Ectodermal cell (in vitro differentiated cells): ENCODE measurements around the gene DHRS4.
"Not testable (repeated sequence)": the region's sequence is repeated elsewhere in the genome, so short reads cannot be mapped to it uniquely, and the experiment has no call there.

Experiments
- H3K27ac ChIP-seq: 2 replicates; pipeline ENCODE4 v1.7.0; 2013; ENCODE audit warnings: mild to moderate bottlenecking, low read depth, low read length; ENCODE audit not compliant: insufficient read depth, poor library complexity, severe bottlenecking
- H3K27me3 ChIP-seq: 2 replicates; pipeline ENCODE4 v1.7.0; 2013; ENCODE audit warnings: mild to moderate bottlenecking, low read length; ENCODE audit not compliant: insufficient read depth, control insufficient read depth, poor library complexity, severe bottlenecking
- H3K36me3 ChIP-seq: one replicate; pipeline ENCODE4 v1.7.0; 2013; ENCODE audit warnings: low read length; ENCODE audit not compliant: control insufficient read depth, insufficient read depth
- H3K4me1 ChIP-seq: one replicate; pipeline ENCODE4 v1.7.0; 2013; ENCODE audit warnings: low read length; ENCODE audit not compliant: control insufficient read depth, insufficient read depth
- H3K4me3 ChIP-seq: 2 replicates; pipeline ENCODE4 v1.7.0; 2013; ENCODE audit warnings: low read depth, low read length, control low read depth; ENCODE audit not compliant: insufficient read depth
- H3K9me3 ChIP-seq: 2 replicates; pipeline ENCODE4 v1.7.0; 2013; ENCODE audit warnings: mild to moderate bottlenecking, low read length, moderate library complexity; ENCODE audit not compliant: control insufficient read depth
- WGBS, 2 experiments: methylation state at CpG; one replicate each; pipeline ENCODE4 v1.1.7; 2013; ENCODE audit warnings: missing lambda C conversion rate in 2 of 2; 5-methylcytosine and 5-hydroxymethylcytosine counted together

The DHRS4 gene

DNA sequence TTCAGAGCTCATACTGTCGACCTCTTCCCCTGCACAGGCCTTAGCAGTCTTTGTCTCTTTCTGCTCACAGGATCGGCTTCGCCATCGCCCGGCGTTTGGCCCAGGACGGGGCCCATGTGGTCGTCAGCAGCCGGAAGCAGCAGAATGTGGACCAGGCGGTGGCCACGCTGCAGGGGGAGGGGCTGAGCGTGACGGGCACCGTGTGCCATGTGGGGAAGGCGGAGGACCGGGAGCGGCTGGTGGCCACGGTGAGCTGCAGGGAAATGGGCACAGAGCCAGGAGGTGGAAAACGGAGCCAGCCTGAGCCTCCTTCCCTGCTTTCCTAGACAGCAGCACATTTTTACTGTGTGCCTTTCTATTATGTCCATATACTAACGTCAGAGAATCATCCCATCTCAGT, 1.4 kb downstream of the DHRS4 start:
- H3K27ac ChIP-seq, H3K9me3 ChIP-seq, H3K4me3 ChIP-seq, H3K4me1 ChIP-seq, H3K27me3 ChIP-seq, H3K36me3 ChIP-seq: not testable (repeated sequence)
- WGBS, 2 experiments = 92 to 94% methylated on average over 19 of the region's 20 CpGs

DNA sequence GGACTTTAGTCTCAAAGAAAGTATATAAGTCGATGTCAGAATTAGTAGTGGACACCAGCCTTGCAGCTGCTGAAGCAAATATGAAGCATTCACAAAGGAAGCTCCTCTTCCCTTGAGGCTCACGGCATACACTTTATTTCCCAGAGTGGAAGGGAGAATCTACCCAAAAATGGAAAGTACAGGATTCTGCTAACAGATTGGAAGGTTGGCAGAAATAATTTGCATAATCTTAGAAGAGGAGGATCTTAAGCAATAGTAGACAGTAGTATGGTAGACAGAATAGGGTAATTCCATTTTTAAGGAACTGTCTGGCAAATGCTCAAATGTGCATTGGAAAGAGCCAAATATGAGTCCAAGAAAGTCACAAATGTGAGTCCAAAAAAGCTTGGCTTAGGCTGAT, 2.2 kb downstream of the DHRS4 start:
- not testable (repeated sequence) for H3K27ac ChIP-seq, H3K27me3 ChIP-seq, H3K4me1 ChIP-seq, H3K9me3 ChIP-seq, H3K4me3 ChIP-seq, H3K36me3 ChIP-seq
- WGBS, 2 experiments = 89 to 98% methylated on average over 2 of the region's 2 CpGs

DNA sequence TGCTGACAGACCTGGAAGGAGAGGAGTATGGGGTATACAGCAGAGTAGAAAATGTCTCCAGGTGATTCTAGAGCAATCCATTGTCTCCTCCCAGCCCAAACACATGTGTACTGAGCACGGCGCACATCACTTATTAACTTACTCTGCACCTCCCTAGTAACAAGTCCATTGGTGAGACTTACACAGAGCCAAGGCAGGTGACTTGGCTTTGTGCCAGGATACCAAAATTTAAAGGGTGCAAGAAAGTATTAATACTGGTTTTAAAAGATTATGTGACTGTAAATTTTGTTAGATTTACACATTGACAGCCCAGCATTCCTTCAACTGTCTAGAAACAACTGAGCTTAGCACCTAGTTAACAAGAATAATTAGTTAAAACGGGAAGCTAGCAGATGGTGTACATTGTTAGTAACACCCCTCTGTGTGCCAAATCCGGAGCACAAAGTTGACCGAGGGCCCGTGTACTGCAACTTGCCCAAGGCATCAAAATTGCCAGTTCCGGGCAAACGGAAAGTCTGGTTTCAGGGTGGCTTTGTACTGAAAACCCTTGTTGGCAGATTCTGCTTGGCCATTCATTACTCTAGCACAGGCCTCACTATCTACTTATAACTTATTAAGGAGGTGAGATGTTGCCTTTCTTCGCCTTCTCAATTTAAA, 4.5 kb downstream of the DHRS4 start:
- not testable (repeated sequence) for H3K4me1 ChIP-seq, H3K9me3 ChIP-seq, H3K4me3 ChIP-seq, H3K27me3 ChIP-seq, H3K27ac ChIP-seq, H3K36me3 ChIP-seq
- 92 to 96% methylated on average over 9 of the region's 9 CpGs for WGBS, 2 experiments

DNA sequence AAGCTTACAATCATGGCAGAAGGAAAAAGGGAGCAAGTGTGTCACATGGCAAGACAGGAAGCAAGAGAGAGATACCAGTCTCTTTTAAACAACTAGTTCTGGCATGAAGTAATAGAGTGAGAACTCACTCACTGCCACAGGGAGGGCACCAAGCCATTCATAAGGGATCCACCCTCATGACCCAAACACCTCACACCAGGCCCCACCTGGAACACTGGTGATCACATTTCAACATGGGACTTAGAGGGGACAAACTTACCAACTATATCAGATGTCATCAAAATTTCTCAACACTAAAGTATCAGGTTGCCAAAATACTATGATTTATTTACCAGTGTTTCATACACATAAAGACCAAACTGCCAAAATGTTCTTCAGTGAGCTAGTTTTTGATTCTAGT, 7.3 kb downstream of the DHRS4 start:
- H3K4me1 ChIP-seq, H3K9me3 ChIP-seq, H3K27ac ChIP-seq, H3K27me3 ChIP-seq, H3K4me3 ChIP-seq, H3K36me3 ChIP-seq: not testable (repeated sequence)

DNA sequence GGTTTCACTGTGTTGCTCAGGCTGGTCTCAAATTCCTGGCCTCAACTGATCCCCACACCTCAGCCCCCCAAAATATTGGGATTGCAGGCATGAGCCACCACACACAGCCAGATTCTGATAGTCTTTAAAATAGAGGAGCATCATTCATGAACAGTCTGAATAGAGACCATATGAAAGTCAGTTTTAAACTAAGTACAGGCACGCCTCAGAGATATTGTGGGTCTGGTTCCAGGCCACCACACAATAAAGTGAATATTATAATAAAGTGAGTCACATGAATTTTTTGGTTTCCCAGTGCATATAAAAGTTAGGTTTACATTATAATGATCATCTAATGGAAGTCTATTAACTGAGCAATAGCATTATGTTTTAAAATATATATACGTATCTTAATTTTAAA, 8.1 kb downstream of the DHRS4 start:
- H3K4me3 ChIP-seq, H3K27ac ChIP-seq, H3K4me1 ChIP-seq, H3K36me3 ChIP-seq, H3K27me3 ChIP-seq, H3K9me3 ChIP-seq: not testable (repeated sequence)
- WGBS, 2 experiments = no CpG with 5 or more reads among the region's 2 CpGs

DNA sequence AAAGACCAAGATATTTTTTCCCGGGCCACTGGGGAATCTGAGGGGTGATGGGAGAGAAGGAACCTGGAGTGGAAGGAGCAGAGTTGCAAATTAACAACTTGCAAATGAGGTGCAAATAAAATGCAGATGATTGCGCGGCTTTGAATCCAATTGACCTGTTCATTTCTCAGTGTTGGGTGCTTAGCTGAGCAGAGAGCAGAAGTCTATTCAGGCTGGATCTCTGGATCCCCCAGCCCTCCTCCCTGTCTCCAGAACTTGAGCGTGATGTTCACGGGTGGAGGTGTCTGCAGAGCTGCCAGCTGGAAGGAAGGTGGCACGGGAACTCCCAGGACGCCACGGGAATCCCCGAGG, 15.5 kb downstream of the DHRS4 start:
- H3K27ac ChIP-seq, H3K9me3 ChIP-seq, H3K4me1 ChIP-seq, H3K27me3 ChIP-seq, H3K36me3 ChIP-seq, H3K4me3 ChIP-seq: not testable (repeated sequence)
- WGBS, 2 experiments = no CpG with 5 or more reads among the region's 9 CpGs

DNA sequence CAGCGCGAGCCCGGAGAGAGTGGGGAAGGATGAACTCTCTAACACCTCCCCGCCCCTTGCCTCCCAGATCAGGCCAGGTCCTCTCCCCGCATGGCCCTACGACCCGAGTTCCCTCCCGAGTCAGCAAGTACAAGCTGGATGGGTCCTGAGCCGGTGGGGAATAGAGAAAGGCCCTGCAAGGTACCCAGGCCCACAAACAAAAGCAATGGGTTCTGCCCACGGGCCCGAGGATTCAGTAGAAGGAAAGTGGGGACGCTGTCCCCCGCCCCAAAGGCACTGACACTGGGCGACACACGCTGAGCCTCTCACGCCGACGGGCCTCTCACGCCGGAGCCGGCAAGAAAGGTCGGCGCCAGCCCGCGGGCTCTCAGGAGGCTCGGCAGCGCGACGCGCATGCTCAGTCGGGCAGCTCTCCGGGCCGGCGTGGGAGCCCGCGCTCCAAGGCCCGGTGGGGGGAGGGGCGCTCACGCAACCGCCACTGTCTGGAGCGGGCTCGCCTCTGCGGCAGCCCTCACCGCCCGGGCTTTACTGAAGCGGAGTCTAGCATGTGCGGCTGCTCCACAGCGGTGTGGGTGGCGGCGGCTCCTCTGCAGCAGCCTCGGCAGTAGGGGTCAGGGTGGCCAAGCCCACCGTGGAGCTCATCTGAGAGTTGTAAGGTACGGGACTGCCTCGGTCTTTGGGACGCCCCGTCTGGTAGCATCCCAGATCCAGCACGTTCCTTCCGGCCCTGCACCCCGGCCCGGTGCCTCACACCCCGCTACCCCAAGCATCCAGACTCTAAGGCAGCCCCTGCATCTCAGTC, 16.1 kb downstream of the DHRS4 start:
- WGBS, 2 experiments = 33 to 35% methylated on average over 57 to 58 of the region's 61 CpGs
- H3K27me3 ChIP-seq, H3K9me3 ChIP-seq, H3K4me1 ChIP-seq, H3K27ac ChIP-seq, H3K36me3 ChIP-seq: not testable (repeated sequence)
- peak overlapping the region; percentile 4 for H3K4me3 ChIP-seq

DNA sequence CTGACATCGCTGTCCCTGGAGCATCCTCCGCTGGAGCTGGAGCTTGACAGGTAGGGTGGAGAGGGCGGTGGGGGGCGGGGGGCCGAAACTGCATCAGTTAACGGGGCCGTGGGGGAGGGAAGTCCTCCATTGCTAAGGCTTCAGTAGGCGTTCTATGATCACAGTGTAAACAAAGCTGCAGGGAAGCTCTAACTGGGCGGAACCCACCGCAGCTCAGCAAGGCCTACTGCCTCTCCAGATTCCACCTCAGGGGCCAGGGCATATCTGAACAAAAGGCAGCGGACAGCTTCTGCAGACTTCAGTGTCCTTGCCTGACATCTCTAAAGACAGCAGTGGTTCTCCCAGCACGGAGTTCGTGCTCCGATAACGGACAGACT, 16.7 kb downstream of the DHRS4 start:
- H3K27me3 ChIP-seq, H3K27ac ChIP-seq, H3K36me3 ChIP-seq, H3K9me3 ChIP-seq, H3K4me1 ChIP-seq, H3K4me3 ChIP-seq: not testable (repeated sequence)
- 86 to 93% methylated on average over 12 to 15 of the region's 15 CpGs for WGBS, 2 experiments

DNA sequence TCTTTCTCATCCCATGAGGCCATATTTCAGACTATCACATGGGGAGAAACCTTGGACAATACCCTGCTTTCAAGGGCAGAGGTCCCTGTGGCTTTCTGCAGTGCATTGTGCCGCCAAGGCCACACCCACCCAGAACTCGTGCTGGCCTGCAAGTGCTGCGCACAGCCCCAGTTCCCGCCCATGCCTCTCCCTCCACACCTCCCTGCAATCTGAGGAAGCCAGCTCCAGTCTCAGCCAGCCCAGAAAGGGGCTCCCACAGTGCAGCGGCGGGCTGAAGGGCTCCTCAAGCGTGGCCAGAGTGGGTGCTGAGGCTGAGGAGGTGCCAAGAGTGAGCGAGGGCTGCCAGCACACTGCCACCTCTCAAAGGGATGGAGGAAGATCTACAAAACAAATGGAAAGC, 19.6 kb downstream of the DHRS4 start:
- not testable (repeated sequence) for H3K27me3 ChIP-seq
- 80 to 82% methylated on average over 8 of the region's 8 CpGs for WGBS, 2 experiments

DNA sequence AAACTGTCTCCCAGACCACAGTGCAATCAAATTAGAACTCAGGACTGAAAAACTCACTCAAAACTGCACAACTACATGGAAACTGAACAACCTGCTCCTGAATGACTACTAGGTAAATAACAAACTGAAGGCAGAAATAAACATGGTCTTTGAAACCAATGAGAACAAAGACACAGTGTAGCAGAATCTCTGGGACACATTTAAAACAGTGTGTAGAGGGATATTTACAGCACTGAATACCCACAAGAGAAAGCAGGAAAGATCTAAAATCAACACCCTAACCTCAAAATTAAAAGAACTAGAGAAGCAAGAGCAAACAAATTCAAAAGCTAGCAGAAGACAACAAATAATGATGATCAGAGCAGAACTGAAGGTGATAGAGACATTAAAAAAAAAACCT, 20.5 kb downstream of the DHRS4 start:
- not testable (repeated sequence) for H3K4me3 ChIP-seq, H3K27me3 ChIP-seq, H3K36me3 ChIP-seq, H3K27ac ChIP-seq, H3K4me1 ChIP-seq, H3K9me3 ChIP-seq

More for the DNA sequence above, 19.6 kb downstream of the DHRS4 start:
- not testable (repeated sequence) for H3K27ac ChIP-seq, H3K9me3 ChIP-seq, H3K4me3 ChIP-seq, H3K36me3 ChIP-seq, H3K4me1 ChIP-seq

DNA sequence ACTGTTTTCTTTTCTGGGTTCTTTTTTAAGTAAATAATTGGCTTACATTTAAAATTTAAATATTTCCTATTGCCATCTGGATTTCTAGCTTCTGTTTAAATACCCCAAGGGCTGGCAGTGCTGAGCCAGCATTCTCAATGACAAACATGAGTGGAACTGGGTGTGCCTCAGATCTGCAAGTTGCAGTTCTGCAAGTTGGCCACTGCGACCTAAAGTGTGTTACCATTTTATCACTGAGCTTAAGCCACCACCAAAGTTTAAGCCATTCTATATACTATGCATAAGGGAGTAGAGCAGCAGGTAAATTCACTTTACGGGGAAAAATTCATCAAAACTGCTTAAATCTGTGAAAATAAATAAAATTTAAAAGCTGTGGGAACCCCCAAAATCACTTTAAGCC, 23.6 kb downstream of the DHRS4 start:
- H3K9me3 ChIP-seq, H3K4me3 ChIP-seq, H3K36me3 ChIP-seq, H3K27ac ChIP-seq, H3K27me3 ChIP-seq, H3K4me1 ChIP-seq: not testable (repeated sequence)
- WGBS, 2 experiments = 0 to 55% methylated on average over 1 of the region's 2 CpGs
